ENCODE results near the gene BAIAP2.

BAIAP2 gene

GRCh38 chr17:81027591-81028505, 7.1 kb upstream of the BAIAP2 start:
- TF ChIP-seq TAF1 (IDR thresholded peaks at IDR 0.05; ENCODE audit: borderline replicate concordance, insufficient read depth, low read length) (no peak), FOXP2 (optimal IDR thresholded peaks at IDR 0.05; ENCODE audit: borderline replicate concordance, extremely low read depth, extremely low read length, insufficient read depth) (no peak), POLR2AphosphoS5 (IDR thresholded peaks at IDR 0.05; ENCODE audit: low read depth, low read length) (no peak), REST (IDR thresholded peaks at IDR 0.05; ENCODE audit: insufficient read depth in 1 of 2, low read depth in 2 of 2, low read length in 2 of 2) (no peak), SIN3A (IDR thresholded peaks at IDR 0.05; ENCODE audit: borderline replicate concordance, insufficient read depth, low read length) (no peak)

- no peak for TF ChIP-seq SIN3A (IDR thresholded peaks at IDR 0.05; ENCODE audit: borderline replicate concordance, insufficient read depth, low read length)
- TF ChIP-seq REST (IDR thresholded peaks at IDR 0.05; ENCODE audit: insufficient read depth in 1 of 2, low read depth in 2 of 2, low read length in 2 of 2): no peak
- TF ChIP-seq POLR2AphosphoS5 (IDR thresholded peaks at IDR 0.05; ENCODE audit: low read depth, low read length): no peak
- TF ChIP-seq FOXP2 (optimal IDR thresholded peaks at IDR 0.05; ENCODE audit: borderline replicate concordance, extremely low read depth, extremely low read length, insufficient read depth): no peak
- no peak for TF ChIP-seq TAF1 (IDR thresholded peaks at IDR 0.05; ENCODE audit: borderline replicate concordance, insufficient read depth, low read length)
These were observed 6.5 kb upstream of the BAIAP2 start for GRCh38 chr17:81028506-81028858.

- TF ChIP-seq FOXP2 (optimal IDR thresholded peaks at IDR 0.05; ENCODE audit: borderline replicate concordance, extremely low read depth, extremely low read length, insufficient read depth) (no peak), REST (IDR thresholded peaks at IDR 0.05; ENCODE audit: insufficient read depth in 1 of 2, low read depth in 2 of 2, low read length in 2 of 2) (no peak)
These were observed 5.1 kb upstream of the BAIAP2 start for GRCh38 chr17:81029859-81030258.

- TF ChIP-seq REST (IDR thresholded peaks at IDR 0.05; ENCODE audit: insufficient read depth in 1 of 2, low read depth in 2 of 2, low read length in 2 of 2) (no peak), POLR2AphosphoS5 (IDR thresholded peaks at IDR 0.05; ENCODE audit: low read depth, low read length) (no peak), TAF1 (IDR thresholded peaks at IDR 0.05; ENCODE audit: borderline replicate concordance, insufficient read depth, low read length) (no peak), SIN3A (IDR thresholded peaks at IDR 0.05; ENCODE audit: borderline replicate concordance, insufficient read depth, low read length) (no peak)
These were observed 4.0 kb upstream of the BAIAP2 start for GRCh38 chr17:81030741-81031565.

Measured in PFSK-1 (cell line).